K562 (cell line): Measurements from ENCODE around the gene BACH1.

Experiments used
- NR3C1 ChIP-seq: sonication (generic); formaldehyde crosslinking; IDR thresholded peaks from 2 replicates; pipeline ENCODE4 v1.8.1; 2022; ENCODE audit warnings: missing genetic modification reagents
- RFX5 ChIP-seq: IDR thresholded peaks from 2 replicates; pipeline ENCODE4 v1.6.1; 2011; ENCODE audit warnings: low read depth, mild to moderate bottlenecking, improper control_type of control experiment, low read length
- TF ChIP-seq, protein P1 (sequence below), 2 experiments: fragments of 450-650 bp; formaldehyde crosslinking in 1 of 2; IDR thresholded peaks; 2 replicates each; pipeline versions ENCODE4 v1.4.0 to v1.6.1; 2014 to 2020; ENCODE audit warnings: mild to moderate bottlenecking in 2 of 2, borderline replicate concordance in 1 of 2, low read depth in 1 of 2

DNA sequence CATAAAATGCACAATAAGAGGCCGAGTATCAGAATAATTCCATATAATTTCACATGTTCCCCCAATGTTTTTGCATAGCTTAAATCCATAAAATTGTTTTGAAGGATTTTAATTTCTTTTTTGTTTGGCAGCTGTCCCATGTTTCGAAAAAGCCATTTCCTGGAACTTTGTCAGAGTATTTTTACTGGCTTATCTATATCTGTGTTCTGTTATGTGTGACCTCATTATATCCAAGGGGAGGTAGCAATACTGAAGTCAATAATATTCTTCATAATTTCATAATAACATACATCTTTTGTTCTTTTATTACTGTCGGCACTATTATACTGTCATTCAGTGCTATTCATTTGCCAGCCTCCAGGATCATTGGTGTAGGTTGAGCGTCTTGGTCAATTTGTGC is 9.4 kb upstream of the BACH1 start:
- TF ChIP-seq, protein P1, sequence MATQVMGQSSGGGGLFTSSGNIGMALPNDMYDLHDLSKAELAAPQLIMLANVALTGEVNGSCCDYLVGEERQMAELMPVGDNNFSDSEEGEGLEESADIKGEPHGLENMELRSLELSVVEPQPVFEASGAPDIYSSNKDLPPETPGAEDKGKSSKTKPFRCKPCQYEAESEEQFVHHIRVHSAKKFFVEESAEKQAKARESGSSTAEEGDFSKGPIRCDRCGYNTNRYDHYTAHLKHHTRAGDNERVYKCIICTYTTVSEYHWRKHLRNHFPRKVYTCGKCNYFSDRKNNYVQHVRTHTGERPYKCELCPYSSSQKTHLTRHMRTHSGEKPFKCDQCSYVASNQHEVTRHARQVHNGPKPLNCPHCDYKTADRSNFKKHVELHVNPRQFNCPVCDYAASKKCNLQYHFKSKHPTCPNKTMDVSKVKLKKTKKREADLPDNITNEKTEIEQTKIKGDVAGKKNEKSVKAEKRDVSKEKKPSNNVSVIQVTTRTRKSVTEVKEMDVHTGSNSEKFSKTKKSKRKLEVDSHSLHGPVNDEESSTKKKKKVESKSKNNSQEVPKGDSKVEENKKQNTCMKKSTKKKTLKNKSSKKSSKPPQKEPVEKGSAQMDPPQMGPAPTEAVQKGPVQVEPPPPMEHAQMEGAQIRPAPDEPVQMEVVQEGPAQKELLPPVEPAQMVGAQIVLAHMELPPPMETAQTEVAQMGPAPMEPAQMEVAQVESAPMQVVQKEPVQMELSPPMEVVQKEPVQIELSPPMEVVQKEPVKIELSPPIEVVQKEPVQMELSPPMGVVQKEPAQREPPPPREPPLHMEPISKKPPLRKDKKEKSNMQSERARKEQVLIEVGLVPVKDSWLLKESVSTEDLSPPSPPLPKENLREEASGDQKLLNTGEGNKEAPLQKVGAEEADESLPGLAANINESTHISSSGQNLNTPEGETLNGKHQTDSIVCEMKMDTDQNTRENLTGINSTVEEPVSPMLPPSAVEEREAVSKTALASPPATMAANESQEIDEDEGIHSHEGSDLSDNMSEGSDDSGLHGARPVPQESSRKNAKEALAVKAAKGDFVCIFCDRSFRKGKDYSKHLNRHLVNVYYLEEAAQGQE (IDR thresholded peaks at IDR 0.05; ENCODE audit: borderline replicate concordance), result no peak
- TF ChIP-seq, protein P1 (CRISPR knock-in tag; IDR thresholded peaks at IDR 0.05; ENCODE audit: low read depth), result no peak
- TF ChIP-seq RFX5, result no peak
- TF ChIP-seq NR3C1 (CRISPR knock-in tag), result no peak
